ENCODE results near the gene PRDM16.

GRCh38 chr1:3251807-3252428 is 182.9 kb downstream of the PRDM16 start:
- TF ChIP-seq CTCF (IDR thresholded peaks at IDR 0.05; ENCODE audit: poor library complexity, severe bottlenecking) (no peak), SMC3 (conservative IDR thresholded peaks at IDR 0.05; ENCODE audit: poor library complexity) (no peak)

Data from neural cell (in vitro differentiated cells).